Activated CD4-positive, alpha-beta T cell treated with anti-CD3 and anti-CD28 coated beads, Interleukin-2, amount 10 ng/mL, durations not matched to agents 7 days and 5 days (primary cell): Measurements from ENCODE around the gene E2F6. TPM values are rescaled to one million over a fixed set of nuclear protein-coding genes. Genes with fewer than 3 reads are reported as not detected.
"Not testable (repeated sequence)": the region's sequence is repeated elsewhere in the genome, so short reads cannot be mapped to it uniquely, and the experiment has no call there.

ENCODE experiments used
- CTCF ChIA-PET: fragments of 350-600 bp; sonication (Branson Sonifier 250); formaldehyde crosslinking; loops from one replicate; lab custom pipeline; 2021; ENCODE audit warnings: antibody characterized with exemption; lab: Charles Lee
- POLR2A ChIA-PET: fragments of 350-600 bp; sonication (Branson Sonifier 250); formaldehyde crosslinking; loops from one replicate; lab custom pipeline; 2021; ENCODE audit warnings: antibody characterized with exemption; lab: Charles Lee
- DNase-seq: peaks from one replicate; pipeline ENCODE4 v3.0.0-alpha.2; 2020
- H3K27ac Mint-ChIP-seq: one replicate; pipeline ENCODE4 v1.8.0; 2021; ENCODE audit warnings: mild to moderate bottlenecking, moderate library complexity, mixed read lengths
- H3K27me3 Mint-ChIP-seq: one replicate; pipeline ENCODE4 v1.8.0; 2021; ENCODE audit warnings: mixed read lengths
- H3K36me3 Mint-ChIP-seq: one replicate; pipeline ENCODE4 v1.8.0; 2021; ENCODE audit warnings: low read depth, mixed read lengths
- H3K4me1 Mint-ChIP-seq: one replicate; pipeline ENCODE4 v1.8.0; 2021; ENCODE audit warnings: mixed read lengths
- H3K4me3 Mint-ChIP-seq: one replicate; pipeline ENCODE4 v1.8.0; 2021; ENCODE audit warnings: mild to moderate bottlenecking, moderate library complexity, mixed read lengths
- H3K9me3 Mint-ChIP-seq: one replicate; pipeline ENCODE4 v1.8.0; 2021; ENCODE audit warnings: mixed read lengths
- total RNA-seq, 2 experiments: library from RNA; stranded (reverse); gene quantifications; one replicate each; pipeline ENCODE4 v1.2.3, GENCODE V29; 2021

The E2F6 gene
- total RNA-seq, 2 experiments from 2014 or later, result 6.6 to 7.3 TPM

- CTCF ChIA-PET, result no interaction called here
- DNase-seq, result no peak
Observed at GRCh38 chr2:11414372-11415124, 51.4 kb downstream of the E2F6 start.

GRCh38 chr2:11412449-11412810, 53.5 kb downstream of the E2F6 start:
- peaks cover 3% of the 10 kb centered on the region for H3K9me3 Mint-ChIP-seq
- ChIA-PET POLR2A (no interaction called here), CTCF (interaction anchor here (1.2 kb wide), 1 partner anchor 12 kb away, joined by 3 read pairs; no protein-coding TSS in a partner anchor)
- H3K27ac Mint-ChIP-seq, result no peak overlapping the region
- H3K36me3 Mint-ChIP-seq, result no peaks in the 10 kb centered on the region
- H3K4me1 Mint-ChIP-seq, result no peaks in the 10 kb centered on the region
- H3K27me3 Mint-ChIP-seq, result peaks cover 5% of the 10 kb centered on the region
- DNase-seq, result no peak
- no peak overlapping the region for H3K4me3 Mint-ChIP-seq

More at GRCh38 chr2:11414372-11415124, 51.4 kb downstream of the E2F6 start:
- no peaks in the 10 kb centered on the region for H3K36me3 Mint-ChIP-seq
- H3K4me3 Mint-ChIP-seq, result no peak overlapping the region
- no peaks in the 10 kb centered on the region for H3K4me1 Mint-ChIP-seq
- H3K27ac Mint-ChIP-seq, result no peak overlapping the region
- POLR2A ChIA-PET, result no interaction called here
- peaks cover 10% of the 10 kb centered on the region for H3K9me3 Mint-ChIP-seq
- H3K27me3 Mint-ChIP-seq, result peaks cover 3% of the 10 kb centered on the region

GRCh38 chr2:11411768-11412448, 54.1 kb downstream of the E2F6 start:
- Mint-ChIP-seq H3K27me3 (peaks cover 5% of the 10 kb centered on the region), H3K27ac (no peak overlapping the region), H3K9me3 (peaks cover 3% of the 10 kb centered on the region), H3K4me3 (no peak overlapping the region), H3K36me3 (no peaks in the 10 kb centered on the region), H3K4me1 (no peaks in the 10 kb centered on the region)
- no peak for DNase-seq
- POLR2A ChIA-PET, result interaction anchor here (0.8 kb wide), 1 partner anchor 245 kb away, joined by 3 read pairs; no protein-coding TSS in a partner anchor
- CTCF ChIA-PET, result interaction anchor here (1.2 to 1.5 kb wide), 2 partner anchors 9 to 11 kb away, joined by 3 to 4 read pairs; no protein-coding TSS in a partner anchor

GRCh38 chr2:11411244-11411643, 54.7 kb downstream of the E2F6 start:
- Mint-ChIP-seq H3K27ac (no peak overlapping the region), H3K9me3 (peaks cover 3% of the 10 kb centered on the region), H3K4me3 (no peak overlapping the region), H3K27me3 (peaks cover 5% of the 10 kb centered on the region), H3K36me3 (no peaks in the 10 kb centered on the region), H3K4me1 (no peaks in the 10 kb centered on the region)
- DNase-seq, result no peak
- CTCF ChIA-PET, result interaction anchor here (1.5 kb wide), 1 partner anchor 9 kb away, joined by 4 read pairs; no protein-coding TSS in a partner anchor
- POLR2A ChIA-PET, result interaction anchor here (0.6 to 0.8 kb wide), 2 partner anchors 9 to 245 kb away, joined by 3 read pairs; no protein-coding TSS in a partner anchor

- no peaks in the 10 kb centered on the region for H3K36me3 Mint-ChIP-seq
- no peak overlapping the region for H3K4me3 Mint-ChIP-seq
- no peak for DNase-seq
- ChIA-PET CTCF (no interaction called here), POLR2A (no interaction called here)
- peaks cover 5% of the 10 kb centered on the region for H3K27me3 Mint-ChIP-seq
- H3K27ac Mint-ChIP-seq, result no peak overlapping the region
- no peaks in the 10 kb centered on the region for H3K9me3 Mint-ChIP-seq
- no peaks in the 10 kb centered on the region for H3K4me1 Mint-ChIP-seq
Observed at GRCh38 chr2:11410101-11410500, 55.9 kb downstream of the E2F6 start.

- no peak overlapping the region for H3K27ac Mint-ChIP-seq
- CTCF ChIA-PET, result interaction anchor here (0.6 kb wide), 1 partner anchor 142 kb away, joined by 4 read pairs; no protein-coding TSS in a partner anchor
- DNase-seq, result no peak
- no peaks in the 10 kb centered on the region for H3K9me3 Mint-ChIP-seq
- H3K27me3 Mint-ChIP-seq, result peaks cover 5% of the 10 kb centered on the region
- POLR2A ChIA-PET, result no interaction called here
- H3K4me3 Mint-ChIP-seq, result no peak overlapping the region
- no peaks in the 10 kb centered on the region for H3K36me3 Mint-ChIP-seq
- no peaks in the 10 kb centered on the region for H3K4me1 Mint-ChIP-seq
Observed at GRCh38 chr2:11409572-11409959, 56.4 kb downstream of the E2F6 start.

- H3K9me3 Mint-ChIP-seq, result no peaks in the 10 kb centered on the region
- no peaks in the 10 kb centered on the region for H3K36me3 Mint-ChIP-seq
- ChIA-PET CTCF (interaction anchor here (0.6 kb wide), 1 partner anchor 142 kb away, joined by 4 read pairs; no protein-coding TSS in a partner anchor), POLR2A (no interaction called here)
- no peak overlapping the region for H3K27ac Mint-ChIP-seq
- no peaks in the 10 kb centered on the region for H3K4me1 Mint-ChIP-seq
- H3K27me3 Mint-ChIP-seq, result peaks cover 5% of the 10 kb centered on the region
- no peak overlapping the region for H3K4me3 Mint-ChIP-seq
- no peak for DNase-seq
Observed at GRCh38 chr2:11408959-11409571, 56.9 kb downstream of the E2F6 start.

- POLR2A ChIA-PET, result no interaction called here
Observed at GRCh38 chr2:11407413-11407812, 58.5 kb downstream of the E2F6 start.

GRCh38 chr2:11406958-11407381, 59.0 kb downstream of the E2F6 start:
- peaks cover 5% of the 10 kb centered on the region for H3K27me3 Mint-ChIP-seq
- H3K36me3 Mint-ChIP-seq, result no peaks in the 10 kb centered on the region
- peak overlapping the region; percentile 51 for H3K27ac Mint-ChIP-seq
- no peak for DNase-seq
- no peak overlapping the region for H3K4me3 Mint-ChIP-seq
- no peaks in the 10 kb centered on the region for H3K9me3 Mint-ChIP-seq
- CTCF ChIA-PET, result no interaction called here
- no peaks in the 10 kb centered on the region for H3K4me1 Mint-ChIP-seq
- POLR2A ChIA-PET, result no interaction called here

More at GRCh38 chr2:11407413-11407812, 58.5 kb downstream of the E2F6 start:
- Mint-ChIP-seq H3K27ac (no peak overlapping the region), H3K36me3 (no peaks in the 10 kb centered on the region), H3K9me3 (no peaks in the 10 kb centered on the region), H3K4me3 (no peak overlapping the region), H3K4me1 (no peaks in the 10 kb centered on the region), H3K27me3 (peaks cover 5% of the 10 kb centered on the region)
- no peak for DNase-seq
- CTCF ChIA-PET, result no interaction called here

GRCh38 chr2:11406267-11406957, 59.5 kb downstream of the E2F6 start:
- no peak for DNase-seq
- ChIA-PET POLR2A (no interaction called here), CTCF (interaction anchor here (0.5 kb wide), 1 partner anchor 85 kb away, joined by 3 read pairs; no protein-coding TSS in a partner anchor)
- Mint-ChIP-seq H3K36me3 (no peaks in the 10 kb centered on the region), H3K27ac (no peak overlapping the region), H3K9me3 (no peaks in the 10 kb centered on the region), H3K4me3 (no peak overlapping the region), H3K27me3 (peaks cover 5% of the 10 kb centered on the region), H3K4me1 (no peaks in the 10 kb centered on the region)

- no peak overlapping the region for H3K27ac Mint-ChIP-seq
- H3K4me3 Mint-ChIP-seq, result no peak overlapping the region
- H3K4me1 Mint-ChIP-seq, result no peaks in the 10 kb centered on the region
- ChIA-PET CTCF (interaction anchor here (0.5 kb wide), 1 partner anchor 85 kb away, joined by 3 read pairs; no protein-coding TSS in a partner anchor), POLR2A (interaction anchor here (0.6 kb wide), 1 partner anchor 10 kb away, joined by 3 read pairs; no protein-coding TSS in a partner anchor)
- peaks cover 2% of the 10 kb centered on the region for H3K27me3 Mint-ChIP-seq
- no peaks in the 10 kb centered on the region for H3K36me3 Mint-ChIP-seq
- no peak for DNase-seq
- H3K9me3 Mint-ChIP-seq, result no peaks in the 10 kb centered on the region
Observed at GRCh38 chr2:11405599-11406266, 60.2 kb downstream of the E2F6 start.

GRCh38 chr2:11405074-11405406, 60.9 kb downstream of the E2F6 start:
- H3K4me1 Mint-ChIP-seq, H3K27ac Mint-ChIP-seq, H3K4me3 Mint-ChIP-seq, CTCF ChIA-PET, H3K36me3 Mint-ChIP-seq, DNase-seq, H3K9me3 Mint-ChIP-seq, H3K27me3 Mint-ChIP-seq: not testable (repeated sequence)
- POLR2A ChIA-PET, result interaction anchor here (0.6 kb wide), 1 partner anchor 11 kb away, joined by 3 read pairs; no protein-coding TSS in a partner anchor
